HG03342 (cell line): ENCODE data around the gene SEMA3A.
"Not testable (repeated sequence)": the region's sequence is repeated elsewhere in the genome, so short reads cannot be mapped to it uniquely, and the experiment has no call there.

Experiments
- ATAC-seq: cut with Tn5 transposase; IDR thresholded peaks from one replicate; pipeline ENCODE4 v1.9.1; 2021; ENCODE audit warnings: mild to moderate bottlenecking, moderate library complexity; ENCODE audit not compliant: unreplicated experiment

The SEMA3A gene

DNA sequence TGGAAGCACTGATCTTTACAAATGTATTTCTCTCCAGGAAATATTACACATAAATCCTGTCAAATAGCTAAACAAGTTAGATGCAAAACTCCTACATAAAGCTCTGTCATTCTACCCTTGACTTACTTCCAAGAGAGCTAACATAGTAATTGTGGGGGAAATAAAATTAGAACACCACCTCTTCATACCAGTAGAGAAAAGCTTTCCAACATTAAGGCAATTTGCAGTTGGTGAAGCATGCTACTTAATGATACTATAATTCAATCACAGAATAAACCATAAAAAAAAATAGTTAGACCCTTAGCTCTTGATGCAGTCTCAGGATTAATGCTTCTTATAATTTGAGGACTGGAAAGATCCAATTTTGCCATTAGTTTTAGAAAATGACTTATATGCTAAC, 35.2 kb downstream of the SEMA3A start:
- no peak for ATAC-seq

DNA sequence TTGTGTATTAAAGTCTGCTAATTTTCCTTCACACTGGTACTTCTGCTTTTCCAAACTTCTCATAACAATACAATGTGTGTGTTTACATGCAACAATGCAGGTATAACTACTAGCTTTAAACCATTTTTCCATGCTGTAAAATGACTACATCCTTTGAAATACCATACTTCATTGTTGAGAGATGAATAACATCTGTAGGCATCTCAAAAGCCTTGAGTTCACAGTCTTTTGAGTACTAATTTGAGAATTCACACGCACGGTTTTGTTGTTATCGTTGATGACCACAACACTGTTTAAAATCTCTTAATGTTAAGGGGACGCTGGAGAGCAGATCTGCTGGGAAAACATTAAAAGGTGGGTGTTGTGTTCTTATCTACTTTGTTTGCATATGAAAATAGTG, 37.4 kb downstream of the SEMA3A start:
- ATAC-seq = no peak

DNA sequence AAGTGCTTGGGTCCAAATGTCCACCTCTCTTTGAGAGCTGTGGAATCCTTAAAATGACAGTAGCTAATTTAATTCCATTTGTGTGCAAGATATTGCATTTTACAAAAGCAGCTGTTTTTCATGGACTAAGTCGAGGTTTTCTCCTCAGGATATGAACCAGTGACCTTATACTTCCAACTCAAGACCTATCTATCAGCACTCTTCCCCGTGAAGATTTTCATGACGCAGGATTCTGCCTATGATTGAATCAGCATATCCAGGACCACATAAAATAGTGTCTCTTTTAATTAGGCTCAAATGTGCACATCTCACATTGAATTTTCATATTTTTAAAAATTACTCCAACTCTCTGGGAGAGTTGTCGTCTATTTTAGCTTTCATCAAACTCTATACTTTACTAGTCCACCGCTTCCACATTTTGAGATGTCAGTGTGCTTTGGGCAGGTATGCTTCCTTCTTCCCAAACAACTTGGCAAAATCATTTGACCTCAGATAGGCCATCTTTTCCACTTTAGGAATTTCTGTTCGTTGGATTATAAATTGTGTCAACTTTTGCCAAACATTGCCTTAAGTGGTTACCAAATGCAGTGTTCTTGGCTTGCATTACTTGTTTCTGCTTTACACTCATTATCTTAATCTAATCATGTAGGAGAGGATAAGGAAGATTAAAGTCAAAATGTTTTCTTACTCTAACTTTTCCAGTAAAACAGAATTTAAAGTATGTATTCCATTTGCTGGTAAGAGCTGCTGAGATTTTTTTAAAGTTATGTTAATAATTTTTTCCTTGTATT, 39.4 kb downstream of the SEMA3A start:
- ATAC-seq = no peak

DNA sequence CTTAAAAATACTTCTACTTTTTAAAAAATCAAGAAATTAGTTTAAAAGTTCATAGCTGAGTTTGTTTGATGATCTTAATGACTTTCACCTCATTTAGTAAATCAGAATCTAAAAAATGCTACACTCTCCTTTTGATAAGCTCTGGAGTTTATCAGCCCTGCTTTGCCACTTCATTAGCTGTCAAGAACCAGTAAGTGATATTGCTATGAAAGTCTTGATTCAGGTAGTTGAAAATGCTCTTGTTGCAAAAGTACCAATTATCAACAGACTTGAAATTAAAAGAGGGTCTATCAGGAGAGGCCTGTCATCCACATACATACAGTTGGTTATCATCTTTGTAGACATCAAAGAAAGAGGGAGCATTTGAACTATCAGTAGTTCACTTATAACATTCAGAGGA, 41.6 kb downstream of the SEMA3A start:
- no peak for ATAC-seq

DNA sequence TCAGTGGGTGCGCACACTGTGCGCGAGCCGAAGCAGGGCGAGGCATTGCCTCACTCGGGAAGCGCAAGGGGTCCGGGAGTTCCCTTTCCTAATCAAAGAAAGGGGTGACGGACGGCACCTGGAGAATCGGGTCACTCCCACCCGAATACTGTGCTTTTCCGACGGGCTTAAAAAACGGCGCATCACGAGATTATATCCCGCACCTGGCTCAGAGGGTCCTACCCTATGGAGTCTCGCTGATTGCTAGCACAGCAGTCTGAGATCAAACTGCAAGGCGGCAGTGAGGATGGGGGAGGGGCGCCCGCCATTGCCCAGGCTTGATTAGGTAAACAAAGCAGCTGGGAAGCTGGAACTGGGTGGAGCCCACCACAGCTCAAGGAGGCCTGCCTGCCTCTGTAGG, 44.2 kb downstream of the SEMA3A start:
- ATAC-seq = not testable (repeated sequence)

DNA sequence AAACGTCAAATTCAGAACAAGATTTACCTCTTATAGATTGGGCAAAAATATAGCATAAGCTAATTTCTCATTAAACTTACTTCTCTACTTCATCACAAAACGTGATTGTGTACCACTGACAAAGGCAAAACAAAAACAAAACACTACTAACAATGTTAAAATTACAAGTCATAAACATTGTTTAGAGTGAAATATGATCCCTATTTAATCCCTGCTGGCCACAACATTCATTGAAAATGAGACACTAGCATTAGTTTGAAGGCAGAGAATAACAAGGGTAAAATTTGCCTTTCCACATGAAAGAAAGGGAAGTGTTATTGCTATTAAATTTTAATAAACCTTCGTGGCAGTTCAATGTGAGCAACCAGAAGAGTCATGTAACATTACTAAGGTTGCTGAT, 45.0 kb downstream of the SEMA3A start:
- ATAC-seq = no peak

DNA sequence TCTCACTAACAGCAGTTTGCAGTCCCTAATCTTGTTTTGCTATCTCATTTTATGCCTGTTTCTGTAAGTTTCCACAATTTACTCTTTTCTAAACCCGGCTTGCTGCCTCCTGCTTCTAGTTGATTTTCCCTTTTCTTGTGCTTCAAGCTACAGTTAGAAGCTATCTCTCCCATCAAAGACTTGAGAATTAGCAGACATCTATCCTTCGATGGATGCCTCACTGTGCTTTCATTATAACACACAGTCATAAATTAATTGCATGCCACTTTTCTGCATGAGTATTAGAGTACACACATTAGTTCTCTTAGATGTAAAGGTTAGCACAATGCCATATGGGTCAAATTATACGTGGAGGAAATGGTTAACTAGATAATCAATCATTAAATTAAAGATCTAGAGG, 48.7 kb downstream of the SEMA3A start:
- no peak for ATAC-seq

DNA sequence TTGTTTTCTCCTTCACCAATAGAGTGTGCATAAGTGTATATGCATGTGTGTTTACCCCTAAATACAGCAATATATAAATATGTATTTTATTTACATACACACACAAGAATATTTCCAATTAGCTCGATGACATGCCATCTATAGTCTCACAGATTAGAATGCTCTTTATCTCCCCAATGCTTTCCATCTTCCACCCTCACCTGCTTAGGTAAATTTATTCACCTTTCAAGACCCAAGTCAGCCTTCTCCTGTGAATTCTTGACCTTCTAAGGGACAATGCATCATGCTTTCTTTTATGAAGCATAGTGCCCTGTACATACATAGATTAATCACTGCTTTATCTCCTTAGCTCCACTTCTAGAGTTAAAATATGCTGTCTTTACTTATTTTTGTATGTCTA, 49.7 kb downstream of the SEMA3A start:
- no peak for ATAC-seq

DNA sequence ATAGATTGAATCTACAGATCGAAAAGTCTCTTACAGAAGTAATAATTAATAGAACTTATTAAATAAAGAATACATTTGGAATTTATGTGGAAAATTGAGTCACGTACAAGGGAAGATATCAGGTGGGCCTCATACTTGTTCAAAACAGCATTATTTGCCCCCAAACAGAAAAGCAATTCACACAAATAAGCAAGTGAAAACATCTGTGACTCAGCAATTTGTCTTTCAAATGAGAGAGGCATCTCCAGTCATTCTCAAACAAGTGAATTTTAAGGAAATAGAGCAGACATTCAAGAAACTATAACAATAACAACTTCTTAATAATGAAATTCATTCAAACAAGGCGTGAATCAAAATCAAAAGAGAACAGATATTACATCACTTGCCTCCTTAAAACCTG, 50.1 kb downstream of the SEMA3A start:
- ATAC-seq = no peak

DNA sequence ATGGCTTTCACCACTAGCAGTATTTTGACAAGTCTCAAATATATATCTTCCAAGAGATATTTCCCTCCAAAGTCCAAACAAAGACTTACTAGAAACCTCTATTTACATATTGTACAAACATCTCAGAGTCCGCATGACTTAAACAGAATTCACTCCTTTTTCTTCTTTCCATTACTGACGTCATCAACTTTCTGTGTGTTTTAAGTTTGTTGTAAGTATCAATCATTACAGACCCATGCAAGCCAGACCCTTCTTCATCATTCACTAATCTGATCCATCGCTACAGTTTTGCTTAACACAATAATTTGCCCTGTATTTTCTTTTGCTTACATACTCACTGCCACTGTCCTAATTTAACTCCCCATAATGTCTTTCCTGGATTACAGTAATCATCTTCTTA, 51.9 kb downstream of the SEMA3A start:
- ATAC-seq = no peak

DNA sequence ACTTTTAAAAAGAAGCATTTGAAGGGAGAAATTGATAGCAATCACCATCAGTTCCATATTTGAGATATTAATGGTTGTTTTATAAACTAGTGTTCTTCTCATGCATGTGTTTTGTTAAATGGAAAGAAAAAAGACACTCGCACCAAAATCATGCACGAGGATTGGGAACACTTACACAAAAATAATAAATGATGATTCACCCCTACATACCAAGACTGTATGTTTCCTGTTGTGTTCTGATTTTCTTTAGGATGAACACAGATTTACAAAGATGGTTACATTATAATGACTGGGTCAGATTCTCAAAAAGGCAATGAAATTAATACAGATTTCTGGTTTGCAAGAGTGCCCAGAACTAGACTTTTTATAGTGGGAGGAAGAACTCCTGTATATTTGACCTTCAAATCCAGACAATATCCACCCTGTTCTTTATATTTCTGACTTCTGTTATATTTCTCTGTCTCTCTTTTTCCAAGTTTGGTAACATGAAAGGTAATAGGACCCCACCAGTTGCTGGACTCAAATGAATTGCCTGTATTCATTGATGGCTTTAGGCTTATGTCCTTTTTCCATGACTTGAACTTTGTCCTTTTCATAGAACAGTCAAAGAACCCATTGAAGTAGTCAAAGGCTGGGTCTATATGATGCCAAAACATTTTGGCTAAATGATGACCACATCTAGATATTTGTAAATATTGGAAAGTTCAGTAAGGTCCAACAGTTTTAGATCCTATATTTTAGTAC, 54.4 kb downstream of the SEMA3A start:
- no peak for ATAC-seq

DNA sequence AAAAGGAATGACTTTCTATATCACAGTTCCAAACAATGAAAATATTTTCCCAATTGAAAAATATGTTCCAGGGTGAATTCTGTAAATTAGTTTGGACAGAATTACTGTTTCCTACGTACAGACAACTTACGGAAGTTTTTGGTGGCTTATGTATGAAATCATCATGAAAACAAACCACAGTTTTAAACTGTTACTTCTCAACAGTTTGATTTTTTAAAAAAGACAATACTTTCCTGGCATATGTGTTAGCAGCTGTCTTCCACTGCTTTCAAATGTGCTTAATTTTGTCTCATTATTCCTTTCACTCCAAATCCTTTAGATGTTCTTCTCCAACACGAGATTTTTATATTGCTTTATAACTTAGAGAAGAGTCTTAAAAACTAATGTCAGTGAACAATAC, 56.2 kb downstream of the SEMA3A start:
- ATAC-seq = no peak

DNA sequence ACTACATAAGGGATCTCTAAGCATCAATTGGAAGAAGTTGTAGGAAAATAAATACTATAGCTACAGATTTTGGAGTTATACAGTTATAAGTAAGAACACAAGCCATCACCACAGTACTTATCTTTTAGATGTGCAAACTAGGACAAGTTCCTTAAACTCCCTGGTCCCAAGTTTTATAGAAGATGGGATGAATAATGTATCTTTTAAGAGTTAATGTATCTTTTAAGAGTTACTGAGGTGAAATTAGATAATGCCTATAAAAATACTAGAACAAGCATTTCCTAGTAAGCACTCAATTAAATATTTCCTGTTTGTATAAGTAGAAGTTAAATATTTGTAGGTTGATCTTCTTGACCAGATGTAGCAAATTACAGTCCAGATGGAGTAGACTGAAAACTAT, 56.8 kb downstream of the SEMA3A start:
- ATAC-seq = no peak

DNA sequence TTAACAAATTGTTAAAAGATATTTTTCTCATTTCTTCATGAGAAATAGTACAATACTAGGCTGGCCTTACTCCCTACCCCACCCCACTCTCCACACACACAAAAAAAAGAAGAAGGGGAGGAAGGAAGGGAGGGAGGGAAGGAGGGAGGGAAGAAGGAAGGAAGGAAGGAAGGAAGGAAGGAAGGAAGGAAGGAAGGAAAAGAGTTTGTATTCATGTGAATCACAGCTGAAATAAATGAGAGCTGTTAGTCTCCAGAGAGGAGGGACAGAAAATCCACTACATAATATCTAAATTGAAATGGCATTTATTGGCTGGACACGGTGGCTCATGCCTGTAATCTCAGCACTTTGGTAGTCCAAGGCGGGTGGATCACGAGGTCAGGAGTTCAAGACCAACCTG, 57.8 kb downstream of the SEMA3A start:
- no peak for ATAC-seq

DNA sequence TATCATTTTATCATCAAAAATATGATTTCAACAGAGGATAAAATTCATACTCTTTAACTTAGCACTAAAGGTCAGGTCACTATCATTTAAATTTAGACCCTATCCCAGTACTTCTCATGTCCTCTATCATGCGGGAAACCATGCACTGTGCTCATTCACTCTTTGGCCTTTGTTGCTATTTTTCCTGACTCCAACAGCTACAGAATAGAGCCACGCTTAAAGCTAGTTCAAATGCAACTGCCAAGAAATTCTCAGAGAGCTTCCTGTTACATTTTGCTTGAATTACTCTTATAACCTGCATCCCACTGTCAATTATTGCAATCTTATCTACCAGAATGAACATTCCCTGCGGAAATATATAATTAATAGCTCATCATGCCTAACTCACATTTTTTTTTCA, 58.3 kb downstream of the SEMA3A start:
- no peak for ATAC-seq

DNA sequence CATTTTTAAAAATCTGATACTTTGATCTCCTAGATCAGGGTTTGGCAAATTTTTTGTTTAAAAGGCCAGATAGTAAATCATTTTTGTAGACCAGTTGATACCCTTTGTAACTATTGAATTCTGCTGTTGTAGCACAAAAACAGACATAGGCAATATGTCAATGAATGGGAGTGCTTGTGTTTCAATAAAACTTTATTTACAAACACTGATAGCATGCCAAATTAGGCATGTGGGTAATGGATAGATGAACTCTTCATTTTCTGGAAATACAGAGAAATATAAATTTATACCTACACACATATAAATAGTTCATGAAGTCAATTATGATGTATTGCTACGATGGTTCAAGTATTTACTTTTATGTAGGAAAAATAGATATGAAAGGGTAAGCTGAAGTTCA, 60.4 kb downstream of the SEMA3A start:
- ATAC-seq = no peak

DNA sequence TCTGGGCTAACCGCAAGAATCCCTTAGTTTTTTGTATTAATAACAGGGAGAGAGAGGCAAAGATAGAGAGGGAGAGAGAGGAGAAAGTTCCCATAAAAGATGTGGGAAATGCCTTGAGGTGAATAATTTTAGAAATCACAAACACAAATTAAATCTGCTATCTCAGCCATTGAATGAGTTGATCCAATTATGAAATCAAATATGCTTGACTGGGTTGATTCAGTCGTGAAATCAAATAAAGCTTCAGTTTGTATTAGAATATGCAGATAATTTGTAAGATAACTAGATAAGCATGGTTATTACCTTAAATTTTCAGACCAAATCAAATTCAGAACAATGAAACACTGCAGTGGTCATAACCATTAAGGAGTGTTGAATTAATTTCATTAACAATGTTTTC, 68.9 kb downstream of the SEMA3A start:
- ATAC-seq = no peak

DNA sequence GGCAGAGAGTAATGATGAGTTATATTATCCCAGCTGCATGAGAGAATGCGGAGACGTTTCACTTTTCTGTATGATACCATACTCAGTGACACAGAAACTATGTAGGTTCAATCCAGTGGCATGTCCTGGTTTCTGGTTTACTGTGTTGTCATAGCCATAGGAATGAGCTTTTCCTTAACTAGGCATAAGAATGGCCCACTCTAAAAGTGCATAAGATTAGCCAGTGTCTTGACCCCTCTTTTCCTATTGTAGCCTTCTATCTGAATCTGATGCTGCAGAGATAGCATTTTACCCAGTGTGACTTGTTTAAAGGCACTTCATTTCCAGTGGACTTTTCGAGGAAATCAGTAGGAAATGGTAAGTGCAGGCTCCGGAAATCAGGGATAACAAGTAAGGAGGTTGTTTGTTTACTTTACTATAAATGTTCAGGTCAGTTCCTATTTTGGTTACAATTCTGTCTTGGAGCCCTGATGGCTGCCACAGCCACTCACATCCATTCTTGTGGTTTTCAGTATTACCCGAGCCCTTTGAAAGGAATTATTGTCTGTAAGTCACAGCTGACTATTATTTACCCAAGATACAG, 70.5 kb downstream of the SEMA3A start:
- ATAC-seq = no peak

DNA sequence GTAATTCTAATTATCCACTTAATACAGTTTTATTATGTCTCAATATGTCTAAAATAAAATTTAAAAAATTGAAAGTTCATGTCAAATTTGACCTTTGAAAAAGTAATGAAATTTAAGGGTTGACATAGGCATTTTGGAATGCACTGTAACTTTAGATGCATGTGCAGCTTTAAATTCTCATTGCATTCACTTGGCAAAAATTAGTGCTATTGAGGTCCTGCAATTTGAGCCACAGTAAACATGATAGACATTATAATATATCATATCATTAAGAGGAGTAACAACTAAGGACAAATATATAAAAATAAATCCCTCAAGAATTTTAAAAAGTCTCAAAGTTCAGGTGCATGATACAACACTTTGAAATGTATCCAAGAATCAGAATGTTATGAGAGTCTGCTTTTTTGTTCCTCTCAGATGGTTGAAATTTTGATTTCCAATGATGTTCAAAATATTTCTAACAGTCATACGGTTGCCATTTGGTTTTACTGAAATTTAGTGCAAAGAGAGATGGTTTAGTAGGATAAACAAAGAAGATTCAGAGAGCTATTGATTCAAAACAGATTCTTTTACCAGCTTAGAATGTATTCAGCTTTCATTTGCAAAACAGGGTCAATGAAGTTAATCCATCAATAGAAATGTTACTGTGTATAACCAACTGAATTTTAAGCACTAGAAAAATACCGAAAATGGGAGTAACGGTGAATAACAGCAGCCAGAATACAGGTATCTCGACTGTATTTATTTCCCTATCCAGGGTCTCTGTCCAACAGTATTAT, 71.8 kb downstream of the SEMA3A start:
- ATAC-seq = no peak

DNA sequence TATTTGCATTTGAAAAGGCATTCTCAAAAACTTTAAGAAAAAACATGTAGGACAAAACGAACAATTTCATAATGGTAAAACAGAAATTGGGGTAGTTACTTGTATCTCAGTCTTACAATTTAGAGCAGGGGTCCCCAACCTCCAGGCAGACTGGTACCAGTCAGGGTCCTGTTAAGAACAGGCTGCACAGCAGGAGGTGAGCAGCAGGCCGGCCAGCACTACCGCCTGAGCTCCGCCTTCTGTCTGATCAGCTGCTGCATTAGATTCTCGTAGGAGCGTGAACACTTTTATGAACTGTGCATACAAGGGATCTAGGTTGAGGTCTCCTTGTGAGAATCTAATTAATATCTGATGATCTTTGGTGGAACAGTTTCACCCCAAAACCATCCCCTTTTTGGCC, 77.3 kb downstream of the SEMA3A start:
- ATAC-seq = no peak
